ENCODE data around the gene ATG10.

Gene ATG10

GRCh38 chr5:82072138-82072537, 100.3 kb downstream of the ATG10 start:
- no peak overlapping the region for H3K4me3 ChIP-seq (ENCODE audit: low read depth, low read length)
- TF ChIP-seq MYC (IDR thresholded peaks at IDR 0.05; ENCODE audit: low read depth, low read length) (no peak), MAX (IDR thresholded peaks at IDR 0.05; ENCODE audit: low read depth, low read length) (no peak), POLR2A (IDR thresholded peaks at IDR 0.05; ENCODE audit: extremely low read depth, insufficient read length) (no peak), CTCF (IDR thresholded peaks at IDR 0.05; ENCODE audit: low read depth, low read length) (no peak)
- DNase-seq (ENCODE audit: low read depth): no peak

- no peak overlapping the region for H3K4me3 ChIP-seq (ENCODE audit: low read depth, low read length)
- no peak for DNase-seq (ENCODE audit: low read depth)
- TF ChIP-seq MYC (IDR thresholded peaks at IDR 0.05; ENCODE audit: low read depth, low read length) (no peak), POLR2A (IDR thresholded peaks at IDR 0.05; ENCODE audit: extremely low read depth, insufficient read length) (no peak), MAX (IDR thresholded peaks at IDR 0.05; ENCODE audit: low read depth, low read length) (no peak)
Measured at GRCh38 chr5:82073179-82073578, 101.4 kb downstream of the ATG10 start.

- DNase-seq (ENCODE audit: low read depth): no peak
- H3K4me3 ChIP-seq (ENCODE audit: low read depth, low read length): no peak overlapping the region
- no peak for TF ChIP-seq POLR2A (IDR thresholded peaks at IDR 0.05; ENCODE audit: extremely low read depth, insufficient read length)
- no peak for TF ChIP-seq MYC (IDR thresholded peaks at IDR 0.05; ENCODE audit: low read depth, low read length)
- TF ChIP-seq MAX (IDR thresholded peaks at IDR 0.05; ENCODE audit: low read depth, low read length): no peak
Measured at GRCh38 chr5:82074950-82075349, 103.1 kb downstream of the ATG10 start.

GRCh38 chr5:82077496-82077895, 105.7 kb downstream of the ATG10 start:
- TF ChIP-seq CTCF (IDR thresholded peaks at IDR 0.05; ENCODE audit: low read depth, low read length) (no peak), POLR2A (IDR thresholded peaks at IDR 0.05; ENCODE audit: extremely low read depth, insufficient read length) (no peak), MAX (IDR thresholded peaks at IDR 0.05; ENCODE audit: low read depth, low read length) (no peak), MYC (IDR thresholded peaks at IDR 0.05; ENCODE audit: low read depth, low read length) (no peak)
- no peak overlapping the region for H3K4me3 ChIP-seq (ENCODE audit: low read depth, low read length)
- DNase-seq (ENCODE audit: low read depth): no peak

- DNase-seq (ENCODE audit: low read depth): no peak
- TF ChIP-seq MYC (IDR thresholded peaks at IDR 0.05; ENCODE audit: low read depth, low read length): no peak
- no peak for TF ChIP-seq MAX (IDR thresholded peaks at IDR 0.05; ENCODE audit: low read depth, low read length)
- no peak for TF ChIP-seq CTCF (IDR thresholded peaks at IDR 0.05; ENCODE audit: low read depth, low read length)
- no peak for TF ChIP-seq POLR2A (IDR thresholded peaks at IDR 0.05; ENCODE audit: extremely low read depth, insufficient read length)
- no peak overlapping the region for H3K4me3 ChIP-seq (ENCODE audit: low read depth, low read length)
Measured at GRCh38 chr5:82091617-82092016, 119.8 kb downstream of the ATG10 start.

- DNase-seq (ENCODE audit: low read depth): no peak
- H3K4me3 ChIP-seq (ENCODE audit: low read depth, low read length): no peak overlapping the region
- TF ChIP-seq MAX (IDR thresholded peaks at IDR 0.05; ENCODE audit: low read depth, low read length) (no peak), CTCF (IDR thresholded peaks at IDR 0.05; ENCODE audit: low read depth, low read length) (no peak)
Measured at GRCh38 chr5:82095536-82095935, 123.7 kb downstream of the ATG10 start.

GRCh38 chr5:82096249-82096648, 124.4 kb downstream of the ATG10 start:
- no peak for DNase-seq (ENCODE audit: low read depth)
- H3K4me3 ChIP-seq (ENCODE audit: low read depth, low read length): no peak overlapping the region
- TF ChIP-seq POLR2A (IDR thresholded peaks at IDR 0.05; ENCODE audit: extremely low read depth, insufficient read length): no peak
- TF ChIP-seq CTCF (IDR thresholded peaks at IDR 0.05; ENCODE audit: low read depth, low read length): no peak
